HG02759 (cell line): Measurements from ENCODE around the gene ZDHHC18.

Source experiments
- ATAC-seq: cut with Tn5 transposase; IDR thresholded peaks from one replicate; pipeline ENCODE4 v1.9.1; 2021; ENCODE audit warnings: mild to moderate bottlenecking, moderate library complexity; ENCODE audit not compliant: unreplicated experiment

Gene ZDHHC18

DNA sequence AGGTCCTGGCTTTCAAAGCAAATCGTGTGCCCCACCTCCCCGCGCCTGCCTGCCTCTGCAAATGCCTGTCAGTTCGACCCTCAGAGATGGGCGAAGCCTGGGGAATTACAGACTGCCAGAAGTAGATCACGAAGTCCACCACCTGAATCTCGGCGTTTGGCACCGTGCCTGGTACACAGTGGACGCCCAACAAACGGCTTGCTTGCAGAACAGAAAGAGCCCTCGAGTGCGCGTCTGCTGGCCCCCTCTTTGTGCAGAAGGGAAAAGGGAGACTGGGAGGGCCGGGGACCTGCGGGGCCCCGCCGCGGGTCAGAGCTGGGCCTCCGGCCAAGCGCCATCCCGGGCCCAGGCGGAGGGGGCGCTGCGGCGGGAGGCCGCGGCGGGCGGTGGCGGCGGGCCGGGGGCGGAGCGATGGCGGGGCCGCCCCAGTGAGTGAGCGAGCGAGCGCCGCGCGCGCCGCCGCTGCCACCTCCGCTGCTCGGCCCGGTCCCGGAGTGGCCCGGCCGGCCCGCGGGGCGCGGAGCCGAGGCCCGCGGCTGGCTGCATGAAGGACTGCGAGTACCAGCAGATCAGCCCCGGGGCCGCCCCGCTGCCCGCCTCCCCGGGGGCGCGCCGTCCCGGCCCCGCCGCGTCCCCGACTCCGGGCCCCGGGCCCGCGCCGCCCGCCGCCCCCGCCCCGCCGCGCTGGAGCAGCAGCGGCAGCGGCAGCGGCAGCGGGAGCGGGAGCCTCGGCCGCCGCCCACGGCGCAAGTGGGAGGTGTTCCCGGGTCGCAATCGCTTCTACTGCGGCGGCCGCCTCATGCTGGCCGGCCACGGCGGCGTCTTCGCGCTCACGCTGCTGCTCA is at the start of gene ZDHHC18:
Gene ZDHHC18 (plus strand): TSS at position 428 of the 845 bp plus-strand sequence. CDS start 117 bp downstream, at position 545.
- peak; percentile 87 for ATAC-seq

DNA sequence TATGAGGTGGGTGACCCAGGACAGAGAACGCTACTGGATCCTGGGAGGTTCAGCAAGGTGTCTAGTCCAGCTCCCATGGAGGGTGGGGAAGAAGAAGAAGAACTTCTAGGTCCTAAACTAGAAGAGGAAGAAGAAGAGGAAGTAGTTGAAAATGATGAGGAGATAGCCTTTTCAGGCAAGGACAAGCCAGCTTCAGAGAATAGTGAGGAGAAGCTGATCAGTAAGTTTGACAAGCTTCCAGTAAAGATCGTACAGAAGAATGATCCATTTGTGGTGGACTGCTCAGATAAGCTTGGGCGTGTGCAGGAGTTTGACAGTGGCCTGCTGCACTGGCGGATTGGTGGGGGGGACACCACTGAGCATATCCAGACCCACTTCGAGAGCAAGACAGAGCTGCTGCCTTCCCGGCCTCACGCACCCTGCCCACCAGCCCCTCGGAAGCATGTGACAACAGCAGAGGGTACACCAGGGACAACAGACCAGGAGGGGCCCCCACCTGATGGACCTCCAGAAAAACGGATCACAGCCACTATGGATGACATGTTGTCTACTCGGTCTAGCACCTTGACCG is 47.3 kb upstream of the ZDHHC18 start:
- ATAC-seq: no peak

DNA sequence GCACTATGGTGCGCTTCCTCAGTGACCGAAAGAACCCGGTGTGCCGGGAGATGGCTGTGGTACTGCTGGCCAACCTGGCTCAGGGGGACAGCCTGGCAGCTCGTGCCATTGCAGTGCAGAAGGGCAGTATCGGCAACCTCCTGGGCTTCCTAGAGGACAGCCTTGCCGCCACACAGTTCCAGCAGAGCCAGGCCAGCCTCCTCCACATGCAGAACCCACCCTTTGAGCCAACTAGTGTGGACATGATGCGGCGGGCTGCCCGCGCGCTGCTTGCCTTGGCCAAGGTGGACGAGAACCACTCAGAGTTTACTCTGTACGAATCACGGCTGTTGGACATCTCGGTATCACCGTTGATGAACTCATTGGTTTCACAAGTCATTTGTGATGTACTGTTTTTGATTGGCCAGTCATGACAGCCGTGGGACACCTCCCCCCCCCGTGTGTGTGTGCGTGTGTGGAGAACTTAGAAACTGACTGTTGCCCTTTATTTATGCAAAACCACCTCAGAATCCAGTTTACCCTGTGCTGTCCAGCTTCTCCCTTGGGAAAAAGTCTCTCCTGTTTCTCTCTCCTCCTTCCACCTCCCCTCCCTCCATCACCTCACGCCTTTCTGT is 46.0 kb upstream of the ZDHHC18 start:
- no peak for ATAC-seq

GRCh38 chr1:26781206-26781825 is 45.2 kb upstream of the ZDHHC18 start:
- no peak for ATAC-seq

DNA sequence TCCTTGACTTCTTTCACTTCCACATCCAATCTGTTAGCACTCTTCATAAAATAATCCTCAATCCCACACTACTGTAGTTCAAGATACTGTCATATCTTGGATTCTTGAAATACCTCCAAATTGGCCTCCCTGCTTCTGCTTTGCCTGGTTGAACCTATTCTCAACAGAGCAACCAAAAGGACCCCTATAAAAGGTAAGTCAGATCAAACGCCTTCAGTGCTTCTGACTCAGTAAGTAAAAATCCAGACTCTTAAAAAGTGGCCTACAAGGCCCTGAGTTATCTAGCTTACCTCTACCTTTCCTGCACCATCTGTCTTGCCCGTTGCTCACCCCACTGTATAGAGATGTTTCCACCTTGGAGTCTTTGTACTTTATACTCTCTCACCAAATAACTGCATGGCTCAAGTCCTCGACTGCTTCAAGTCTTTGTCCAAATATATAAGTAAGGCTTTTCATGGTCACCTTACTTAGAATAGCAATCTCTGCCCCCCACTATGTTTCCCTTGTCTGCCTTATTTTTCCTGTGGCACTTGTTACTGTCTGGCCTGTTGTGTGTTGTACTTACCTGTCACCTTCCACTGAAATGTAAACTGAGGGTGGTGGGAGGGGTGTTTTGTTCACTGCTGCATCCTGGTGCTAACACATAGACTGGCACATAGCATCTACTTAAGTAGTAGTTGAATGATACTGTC is 43.8 kb upstream of the ZDHHC18 start:
- no peak for ATAC-seq

- ATAC-seq: no peak
Measured at GRCh38 chr1:26783646-26784022, 42.9 kb upstream of the ZDHHC18 start.

- ATAC-seq: no peak
Measured at GRCh38 chr1:26784023-26784871, 42.2 kb upstream of the ZDHHC18 start.

GRCh38 chr1:26784886-26785285 is 41.6 kb upstream of the ZDHHC18 start:
- no peak for ATAC-seq

- ATAC-seq: no peak
Measured at GRCh38 chr1:26785611-26786436, 40.7 kb upstream of the ZDHHC18 start.

DNA sequence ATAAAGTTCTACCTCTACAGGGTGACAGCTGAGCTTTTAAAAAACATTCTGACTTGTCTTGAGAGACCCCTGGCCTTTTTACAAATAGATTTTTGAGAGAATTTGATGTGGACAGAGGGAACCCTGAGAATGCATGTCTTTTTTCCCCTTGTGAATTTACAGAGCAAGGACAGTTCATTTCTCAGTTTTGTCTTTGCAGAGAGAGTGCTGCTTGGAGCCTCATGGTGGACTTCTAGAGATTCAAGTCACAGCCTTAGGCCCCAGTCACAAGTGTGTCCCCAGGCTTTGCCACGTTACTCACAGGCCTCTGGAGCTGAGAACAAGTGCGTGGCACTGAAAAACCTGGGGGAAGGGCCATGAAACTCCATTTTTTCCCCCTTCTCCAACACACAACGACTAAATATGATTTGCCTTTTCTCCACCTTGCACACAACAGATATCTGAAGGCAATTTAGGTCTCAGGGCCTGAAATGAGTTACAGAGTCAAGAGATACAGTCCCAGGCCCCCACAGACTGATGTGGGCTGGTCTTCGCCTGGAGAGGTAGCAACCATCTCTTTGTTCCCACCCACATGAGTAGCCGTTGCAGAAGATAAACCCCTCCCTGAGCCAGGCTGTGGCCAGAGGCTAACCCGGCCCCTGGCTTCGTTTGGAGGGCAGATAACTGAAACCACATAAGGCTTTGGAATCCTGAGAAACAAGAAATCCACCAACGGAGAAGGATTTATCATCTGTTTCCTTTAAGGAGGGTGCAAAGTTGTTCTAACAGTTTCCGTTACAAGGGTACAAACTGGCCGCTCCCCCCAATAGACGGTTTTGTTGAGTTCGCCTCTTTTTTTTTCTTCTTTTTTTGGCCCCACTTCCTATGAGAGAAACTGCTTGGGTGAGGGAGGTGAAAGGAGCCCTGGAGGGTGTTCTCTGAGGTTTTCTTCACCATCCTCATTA is 39.8 kb upstream of the ZDHHC18 start:
- ATAC-seq: no peak

DNA sequence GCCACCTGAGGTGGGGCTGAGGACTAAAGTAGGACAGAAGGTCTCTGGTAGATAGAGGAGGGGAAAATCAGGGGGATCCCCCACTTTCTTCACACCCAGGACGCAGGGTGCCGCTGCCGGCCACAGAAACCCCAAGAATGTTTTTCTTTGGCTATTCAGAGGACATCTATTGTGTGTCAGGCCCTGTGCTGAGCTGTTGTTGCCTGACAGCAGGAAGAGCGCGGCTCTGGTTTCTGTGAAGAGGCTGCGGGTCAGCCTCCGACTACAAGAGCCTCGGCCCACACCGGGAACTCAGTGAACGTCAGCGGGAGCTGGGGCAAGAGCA is 39.1 kb upstream of the ZDHHC18 start:
- ATAC-seq: peak; percentile 49

DNA sequence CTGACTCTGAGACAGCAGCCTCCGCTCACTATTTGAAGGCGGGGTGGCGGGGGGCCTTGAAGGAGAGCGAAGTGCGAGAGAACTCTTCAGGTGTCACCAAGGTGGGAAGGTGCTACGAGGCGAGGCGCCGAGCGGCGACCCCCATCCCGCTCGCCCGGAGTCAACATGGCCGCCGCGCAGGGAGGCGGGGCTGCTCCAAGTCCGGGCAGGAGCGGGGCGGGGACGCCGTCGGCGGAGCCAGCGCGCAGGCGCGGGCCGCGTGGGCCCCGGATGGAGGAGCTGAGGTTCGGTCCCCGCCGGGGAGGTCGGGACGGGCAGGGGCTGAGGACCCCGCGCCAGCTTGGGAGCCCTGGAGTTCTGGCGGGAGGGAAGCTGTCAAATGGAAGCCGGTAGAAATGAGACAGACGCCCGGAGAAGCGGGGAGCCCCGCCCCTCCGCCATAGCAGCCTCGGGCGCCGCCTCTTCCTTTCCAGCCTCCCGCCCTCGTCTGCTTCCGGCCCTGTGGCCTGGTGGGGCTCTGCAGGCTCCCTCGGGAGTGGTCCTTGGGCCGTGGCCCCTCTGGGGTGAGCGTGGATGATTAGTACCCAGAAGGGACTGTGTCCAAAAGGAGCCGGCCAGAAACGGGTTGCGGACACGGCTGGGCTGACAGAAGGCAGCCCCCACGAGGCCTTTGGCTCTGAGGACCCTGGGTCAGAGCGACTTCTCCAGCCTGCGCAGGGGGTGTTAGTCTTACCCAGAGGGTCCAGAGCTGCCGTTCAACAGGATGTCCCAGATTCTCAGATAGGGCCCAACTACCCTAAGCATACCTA is 38.6 kb upstream of the ZDHHC18 start, which contains the start of gene PIGV:
Gene PIGV (plus strand): TSS at position 245 of the 809 bp plus-strand sequence. CDS start 2,866 bp downstream, outside the sequence.
- ATAC-seq: peak; percentile 71

GRCh38 chr1:26788515-26788785 is 38.0 kb upstream of the ZDHHC18 start:
- no peak for ATAC-seq

DNA sequence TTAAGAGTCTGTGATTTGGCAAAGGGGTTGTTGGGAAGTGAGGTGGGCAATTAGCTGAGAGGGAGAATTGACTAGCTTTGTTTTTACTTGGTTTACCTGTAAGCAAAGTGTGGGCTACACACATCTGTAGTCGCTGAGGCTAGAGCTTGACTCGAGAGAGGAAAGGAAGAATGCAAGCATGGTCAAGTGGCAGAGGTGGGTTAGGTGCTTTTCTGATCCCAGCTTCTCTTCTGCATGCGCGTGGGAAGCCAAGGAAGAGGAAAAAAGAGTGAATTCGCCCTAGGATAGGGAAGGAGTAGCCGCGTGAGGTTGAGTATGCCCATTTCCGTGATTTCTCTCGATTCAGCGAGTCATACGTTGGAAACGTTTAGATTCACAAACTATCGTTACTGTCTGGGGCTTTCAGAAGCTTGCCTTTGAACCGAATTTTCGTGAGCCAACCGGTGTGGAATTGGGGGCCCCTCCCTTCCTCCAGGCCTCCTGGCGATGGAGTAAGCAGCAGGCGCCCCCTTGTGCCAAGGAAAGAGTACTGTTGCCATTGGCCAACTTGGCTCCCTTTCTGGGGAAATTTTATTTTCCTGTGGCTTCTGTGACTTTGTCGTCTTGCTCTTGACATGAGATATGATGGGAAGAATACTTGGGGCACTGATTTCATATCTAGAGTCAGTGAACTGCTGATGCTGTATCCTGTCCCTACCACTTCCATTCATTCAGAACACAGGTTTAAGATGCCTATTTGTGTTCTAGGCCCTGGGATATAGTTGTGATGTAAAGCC is 37.5 kb upstream of the ZDHHC18 start:
- no peak for ATAC-seq

GRCh38 chr1:26789612-26789865 is 36.9 kb upstream of the ZDHHC18 start:
- no peak for ATAC-seq

- no peak for ATAC-seq
Measured at GRCh38 chr1:26789931-26790330, 36.6 kb upstream of the ZDHHC18 start.

- no peak for ATAC-seq
Measured at GRCh38 chr1:26790551-26790953, 35.9 kb upstream of the ZDHHC18 start.
